ENCODE measurements around the gene GTPBP3. TPM values are rescaled to one million over a fixed set of nuclear protein-coding genes. Genes with fewer than 3 reads are reported as not detected.

The GTPBP3 gene
- total and polyA plus RNA-seq, 9 of the 15 experiments (the other 6 are each of a cell fraction or from before 2014, with no cell fraction given), result 4.9 to 124 (median 22.6) TPM

- TF ChIP-seq SIN3A (IDR thresholded peaks at IDR 0.05; ENCODE audit: borderline replicate concordance in 2 of 2, control insufficient read depth in 1 of 2, low read depth in 2 of 2, low read length in 2 of 2), result peak in 1 of 2 experiments; percentile 29; a peak in 1 of 4 replicates
- TF ChIP-seq MTA1 (IDR thresholded peaks at IDR 0.05; ENCODE audit: borderline replicate concordance), result peak; percentile 80; the same call in 1 of the 2 replicates
- TF ChIP-seq NCOA1 (IDR thresholded peaks at IDR 0.05; ENCODE audit: low read depth), result peak; percentile 72
- no peak for TF ChIP-seq FUS (optimal IDR thresholded peaks at IDR 0.05; ENCODE audit: low read depth, low read length)
- no peak for TF ChIP-seq EGR1 (conservative IDR thresholded peaks at IDR 0.05)
- 0 out of 2 replicates have a peak, but pooled peaks have one; percentile 40 for TF ChIP-seq BRD4 (IDR thresholded peaks at IDR 0.05)
- TF ChIP-seq PHF8 (IDR thresholded peaks at IDR 0.05; ENCODE audit: borderline replicate concordance, low read length), result 0 out of 2 replicates have a peak, but pooled peaks have one; percentile 23
- no peak for TF ChIP-seq MEF2A (IDR thresholded peaks at IDR 0.05; ENCODE audit: control insufficient read depth, low read depth, low read length)
- TF ChIP-seq, protein P1, sequence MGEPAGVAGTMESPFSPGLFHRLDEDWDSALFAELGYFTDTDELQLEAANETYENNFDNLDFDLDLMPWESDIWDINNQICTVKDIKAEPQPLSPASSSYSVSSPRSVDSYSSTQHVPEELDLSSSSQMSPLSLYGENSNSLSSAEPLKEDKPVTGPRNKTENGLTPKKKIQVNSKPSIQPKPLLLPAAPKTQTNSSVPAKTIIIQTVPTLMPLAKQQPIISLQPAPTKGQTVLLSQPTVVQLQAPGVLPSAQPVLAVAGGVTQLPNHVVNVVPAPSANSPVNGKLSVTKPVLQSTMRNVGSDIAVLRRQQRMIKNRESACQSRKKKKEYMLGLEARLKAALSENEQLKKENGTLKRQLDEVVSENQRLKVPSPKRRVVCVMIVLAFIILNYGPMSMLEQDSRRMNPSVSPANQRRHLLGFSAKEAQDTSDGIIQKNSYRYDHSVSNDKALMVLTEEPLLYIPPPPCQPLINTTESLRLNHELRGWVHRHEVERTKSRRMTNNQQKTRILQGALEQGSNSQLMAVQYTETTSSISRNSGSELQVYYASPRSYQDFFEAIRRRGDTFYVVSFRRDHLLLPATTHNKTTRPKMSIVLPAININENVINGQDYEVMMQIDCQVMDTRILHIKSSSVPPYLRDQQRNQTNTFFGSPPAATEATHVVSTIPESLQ (CRISPR knock-in tag; IDR thresholded peaks at IDR 0.05), result no peak
- TF ChIP-seq ZNF589 (CRISPR knock-in tag; IDR thresholded peaks at IDR 0.05; ENCODE audit: low read depth), result 0 out of 2 replicates have a peak, but pooled peaks have one; percentile 31
- peak; percentile 90 for TF ChIP-seq ZBTB40 (IDR thresholded peaks at IDR 0.05)
- TF ChIP-seq ZBTB40 (CRISPR knock-in tag; IDR thresholded peaks at IDR 0.05), result no peak
- peak; percentile 96; the same call in 1 of the 2 replicates for TF ChIP-seq NR2C1 (IDR thresholded peaks at IDR 0.05)
- no peak; the same call in none of the 2 replicates for TF ChIP-seq NR2C1 (tag; IDR thresholded peaks at IDR 0.05)
- no peak for TF ChIP-seq ZNF57 (CRISPR knock-in tag; IDR thresholded peaks at IDR 0.05)
- peak; percentile 74 for TF ChIP-seq NR2C2 (CRISPR knock-in tag; IDR thresholded peaks at IDR 0.05)
- no peak; the same call in none of the 2 replicates for TF ChIP-seq NR2C2 (tag; IDR thresholded peaks at IDR 0.05)
Measured at GRCh38 chr19:17309965-17310461, 27.3 kb upstream of the GTPBP3 start (continued).
